ENCODE data around the gene RORB.

RORB gene

DNA sequence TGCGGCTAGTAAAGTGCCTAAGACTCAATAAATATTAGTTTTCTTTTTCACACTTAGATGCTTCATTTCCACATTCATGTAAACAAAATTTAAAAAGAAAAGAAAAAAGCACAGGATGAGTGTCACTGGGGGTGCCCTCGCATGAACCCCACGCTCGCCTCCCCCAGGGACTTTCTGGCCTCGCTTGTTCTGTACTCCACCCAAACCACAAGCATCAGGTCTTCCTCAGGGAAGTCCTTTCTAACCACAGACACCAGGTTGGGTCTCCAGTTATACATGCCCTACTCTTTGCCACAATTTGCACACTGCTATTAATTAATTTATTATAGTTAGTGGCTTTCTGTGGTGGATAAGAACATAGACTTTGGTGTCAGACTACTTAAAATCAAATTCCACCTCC is 92.4 kb downstream of the RORB start:
- no peak for DNase-seq (ENCODE audit: extremely low read depth, low read depth)
- TF ChIP-seq, protein P1, sequence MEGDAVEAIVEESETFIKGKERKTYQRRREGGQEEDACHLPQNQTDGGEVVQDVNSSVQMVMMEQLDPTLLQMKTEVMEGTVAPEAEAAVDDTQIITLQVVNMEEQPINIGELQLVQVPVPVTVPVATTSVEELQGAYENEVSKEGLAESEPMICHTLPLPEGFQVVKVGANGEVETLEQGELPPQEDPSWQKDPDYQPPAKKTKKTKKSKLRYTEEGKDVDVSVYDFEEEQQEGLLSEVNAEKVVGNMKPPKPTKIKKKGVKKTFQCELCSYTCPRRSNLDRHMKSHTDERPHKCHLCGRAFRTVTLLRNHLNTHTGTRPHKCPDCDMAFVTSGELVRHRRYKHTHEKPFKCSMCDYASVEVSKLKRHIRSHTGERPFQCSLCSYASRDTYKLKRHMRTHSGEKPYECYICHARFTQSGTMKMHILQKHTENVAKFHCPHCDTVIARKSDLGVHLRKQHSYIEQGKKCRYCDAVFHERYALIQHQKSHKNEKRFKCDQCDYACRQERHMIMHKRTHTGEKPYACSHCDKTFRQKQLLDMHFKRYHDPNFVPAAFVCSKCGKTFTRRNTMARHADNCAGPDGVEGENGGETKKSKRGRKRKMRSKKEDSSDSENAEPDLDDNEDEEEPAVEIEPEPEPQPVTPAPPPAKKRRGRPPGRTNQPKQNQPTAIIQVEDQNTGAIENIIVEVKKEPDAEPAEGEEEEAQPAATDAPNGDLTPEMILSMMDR (IDR thresholded peaks at IDR 0.05; ENCODE audit: low read depth, low read length) = no peak

DNA sequence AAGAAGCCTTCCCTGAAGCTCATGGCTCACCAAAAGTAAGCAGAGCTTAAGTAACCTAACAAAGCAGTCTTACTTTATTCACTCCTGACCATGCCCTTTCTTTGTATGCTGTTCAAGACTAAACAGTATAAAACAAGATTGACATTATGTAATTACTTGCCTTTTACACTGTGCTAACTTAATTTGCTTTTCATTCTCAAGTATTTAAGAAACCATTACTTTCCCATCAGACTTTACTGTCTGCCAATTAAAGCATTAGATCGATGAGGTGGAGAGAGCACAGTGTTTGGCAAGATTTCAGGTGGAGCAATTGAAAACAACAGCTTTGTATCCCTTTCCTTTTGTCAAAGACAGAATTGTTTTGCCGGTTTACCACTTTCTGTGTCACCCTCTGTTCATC is 98.2 kb downstream of the RORB start:
- TF ChIP-seq, protein P1 (IDR thresholded peaks at IDR 0.05; ENCODE audit: low read depth, low read length) = no peak

DNA sequence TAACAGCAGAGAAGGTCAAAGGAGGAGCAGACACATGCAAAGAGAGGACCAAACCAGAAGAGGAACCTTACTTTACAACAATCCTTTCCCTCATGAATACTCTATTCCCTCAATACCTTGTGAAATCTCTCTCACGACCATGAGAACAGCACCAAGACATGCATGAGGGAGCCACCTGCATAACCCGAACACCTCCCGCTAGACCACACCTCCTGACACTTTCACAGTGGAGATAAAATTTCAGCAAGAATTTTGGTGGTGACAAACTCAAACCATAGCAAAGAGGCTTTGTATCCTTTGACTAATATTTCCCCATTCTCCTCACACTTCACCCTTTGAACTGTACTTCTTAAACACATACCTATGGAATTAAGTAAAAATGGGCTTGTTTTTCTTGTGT is 101.7 kb downstream of the RORB start:
- TF ChIP-seq, protein P1 (IDR thresholded peaks at IDR 0.05; ENCODE audit: low read depth, low read length) = no peak
- DNase-seq (ENCODE audit: extremely low read depth, low read depth) = no peak

More for the DNA sequence above, 98.2 kb downstream of the RORB start:
- no peak for DNase-seq (ENCODE audit: extremely low read depth, low read depth)

DNA sequence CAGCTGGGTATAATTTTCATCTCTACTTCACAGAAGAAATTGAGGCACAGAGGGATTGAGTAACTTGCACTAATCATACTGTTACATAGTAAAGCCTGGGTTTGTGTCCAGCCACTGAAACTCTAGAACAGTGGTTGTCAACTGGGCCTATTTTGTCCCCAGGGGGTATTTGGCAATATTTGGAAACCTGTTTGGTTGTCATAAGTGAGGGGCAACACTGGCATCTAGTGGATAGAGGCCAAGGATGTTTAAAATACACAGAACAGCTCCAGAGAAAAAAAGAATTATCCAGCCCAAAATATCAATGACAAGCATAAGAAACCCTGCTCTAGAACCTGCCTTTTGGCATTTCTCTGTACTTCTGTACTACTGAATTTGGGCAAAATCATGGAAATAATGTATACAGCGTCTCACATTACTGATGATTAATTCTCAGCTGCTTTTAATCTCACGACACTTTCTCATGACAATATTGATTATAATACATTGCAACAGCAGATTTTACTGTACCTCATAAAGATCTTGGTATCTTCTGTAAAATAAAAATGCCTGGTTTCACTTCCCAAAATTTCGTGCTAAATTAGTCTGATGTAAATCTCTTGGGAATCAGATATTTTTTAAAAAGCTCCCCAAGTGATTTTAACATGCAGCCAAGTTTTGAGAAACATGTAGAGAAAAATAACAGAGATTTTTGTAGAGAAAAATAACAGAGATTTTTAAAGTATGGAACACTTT is 112.7 kb downstream of the RORB start:
- TF ChIP-seq, protein P1 (IDR thresholded peaks at IDR 0.05; ENCODE audit: low read depth, low read length) = no peak
- DNase-seq (ENCODE audit: extremely low read depth, low read depth) = no peak

DNA sequence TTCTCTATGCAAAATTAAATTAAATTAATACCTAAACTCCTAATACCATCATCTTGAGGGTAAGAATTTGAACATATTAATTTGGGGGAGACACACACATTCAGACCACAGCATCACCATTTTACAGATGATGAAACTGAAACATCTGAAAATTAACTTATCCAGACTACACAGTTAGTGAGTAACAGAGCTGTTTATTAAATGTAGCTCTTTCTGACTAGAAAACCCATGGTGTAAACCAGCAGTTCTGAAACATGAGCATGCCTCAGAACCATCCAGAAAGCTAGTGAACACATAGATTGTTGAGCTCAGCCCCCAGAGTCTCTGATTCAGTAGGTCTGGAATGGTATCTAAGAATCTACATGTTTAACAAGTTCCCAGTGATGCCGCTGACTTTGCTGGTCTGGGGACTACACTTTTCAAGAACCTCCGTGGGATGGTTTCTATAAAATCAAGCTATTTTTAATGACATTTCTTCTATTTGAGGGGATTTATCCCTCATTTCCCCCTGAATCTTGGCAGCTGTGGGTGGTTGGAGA is 113.5 kb downstream of the RORB start:
- no peak for DNase-seq (ENCODE audit: extremely low read depth, low read depth)
- TF ChIP-seq, protein P1 (IDR thresholded peaks at IDR 0.05; ENCODE audit: low read depth, low read length) = no peak

DNA sequence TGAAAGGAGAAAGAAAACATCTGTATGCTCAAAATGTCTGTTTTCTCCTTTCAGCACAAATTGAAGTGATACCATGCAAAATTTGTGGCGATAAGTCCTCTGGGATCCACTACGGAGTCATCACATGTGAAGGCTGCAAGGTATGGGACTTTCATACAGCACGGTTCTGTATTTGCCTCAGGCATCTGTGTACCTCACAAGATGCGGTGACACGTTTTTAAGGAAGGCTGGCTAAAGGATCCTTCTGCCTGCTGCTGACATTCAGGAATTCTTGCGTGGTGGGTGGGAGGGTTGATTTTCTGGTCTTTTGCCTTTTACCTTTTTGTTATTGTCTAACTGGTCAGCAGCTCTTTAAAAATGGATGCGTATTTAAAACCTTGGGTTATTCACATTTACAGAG is 133.1 kb downstream of the RORB start:
- no peak for DNase-seq (ENCODE audit: extremely low read depth, low read depth)
- TF ChIP-seq, protein P1 (IDR thresholded peaks at IDR 0.05; ENCODE audit: low read depth, low read length) = no peak

DNA sequence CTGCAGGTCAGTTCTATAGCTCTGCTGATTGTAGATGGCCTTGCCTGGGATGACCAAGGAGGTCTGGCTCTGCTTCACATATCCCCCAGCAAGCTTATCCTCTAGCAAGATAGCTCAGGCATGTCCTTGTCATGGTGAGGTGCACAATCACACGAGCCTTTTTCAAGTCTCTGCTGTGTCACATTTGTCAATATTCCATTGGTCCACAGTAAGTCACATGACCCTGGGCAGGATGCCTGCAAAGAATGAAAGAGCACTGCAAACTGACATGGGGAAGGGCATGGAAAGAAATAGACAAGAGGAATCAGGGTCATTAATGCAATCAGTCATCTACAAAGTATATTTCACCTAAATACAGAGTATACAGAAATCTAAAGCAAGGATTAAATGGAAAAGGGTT is 142.0 kb downstream of the RORB start:
- DNase-seq (ENCODE audit: extremely low read depth, low read depth) = no peak
- TF ChIP-seq, protein P1 (IDR thresholded peaks at IDR 0.05; ENCODE audit: low read depth, low read length) = no peak
